K562 (cell line): ENCODE results near the gene METAP2. TPM values are rescaled to one million over a fixed set of nuclear protein-coding genes. Genes with fewer than 3 reads are reported as not detected.

Experiments used
- CREBBP ChIP-seq: IDR thresholded peaks from one replicate; pipeline ENCODE4 v1.6.1; 2012; ENCODE audit warnings: low read depth, mild to moderate bottlenecking, control low read depth, inconsistent platforms, low read length
- JUND ChIP-seq, 2 experiments: IDR thresholded peaks; 2 replicates in 1 of 2; 3 replicates in 1 of 2; pipeline ENCODE4 v1.6.1; 2011; ENCODE audit warnings: borderline replicate concordance in 2 of 2, low read depth in 2 of 2, low read length in 2 of 2, improper control_type of control experiment in 1 of 2, missing biosample characterization in 1 of 2, missing genetic modification characterization in 1 of 2, missing genetic modification reagents in 1 of 2
- KAT2B ChIP-seq: IDR thresholded peaks from one replicate; pipeline ENCODE4 v1.6.1; 2012; ENCODE audit warnings: low read depth, mild to moderate bottlenecking, control low read depth, inconsistent platforms, low read length, moderate library complexity
- MAFK ChIP-seq: IDR thresholded peaks from 2 replicates; pipeline ENCODE4 v1.6.1; 2011; ENCODE audit warnings: low read length, improper control_type of control experiment
- NONO ChIP-seq, 2 experiments: fragments of 200-400 bp in 1 of 2; fragments of 450-650 bp in 1 of 2; formaldehyde crosslinking in 1 of 2; IDR thresholded peaks; 2 replicates each; pipeline ENCODE4 v1.6.1; 2017; ENCODE audit warnings: low read depth in 2 of 2, mild to moderate bottlenecking in 2 of 2, moderate library complexity in 2 of 2, low read length in 1 of 2
- RBM34 ChIP-seq: fragments of 200-400 bp; formaldehyde crosslinking; IDR thresholded peaks from 2 replicates; pipeline ENCODE4 v1.6.1; 2018; ENCODE audit warnings: low read length, borderline replicate concordance; ENCODE audit not compliant: insufficient read depth
- RNF219 ChIP-seq: fragments of 250-450 bp; sonication (Bioruptor Pico); IDR thresholded peaks from 2 replicates; pipeline ENCODE4 v1.5.0; 2022; ENCODE audit warnings: mild to moderate bottlenecking
- SUPT5H ChIP-seq: fragments of 450-650 bp; IDR thresholded peaks from 2 replicates; pipeline ENCODE4 v1.6.1; 2016
- TAF9B ChIP-seq: fragments of 450-650 bp; IDR thresholded peaks from 2 replicates; pipeline ENCODE4 v1.6.1; 2018; ENCODE audit warnings: mild to moderate bottlenecking; ENCODE audit not compliant: partially characterized antibody
- ZNF445 ChIP-seq: fragments of 250-450 bp; sonication (Bioruptor Pico); IDR thresholded peaks from 2 replicates; pipeline ENCODE4 v1.4.0; 2020; ENCODE audit warnings: low read depth, mild to moderate bottlenecking, moderate library complexity
- ZNF586 ChIP-seq: fragments of 450-650 bp; formaldehyde crosslinking; conservative IDR thresholded peaks from 2 replicates; pipeline ENCODE4 v1.4.0; 2020; ENCODE audit warnings: mild to moderate bottlenecking, moderate library complexity
- ZNF707 ChIP-seq: fragments of 250-450 bp; sonication (Bioruptor Pico); conservative IDR thresholded peaks from 2 replicates; pipeline ENCODE4 v1.8.0; 2022; ENCODE audit warnings: inconsistent platforms, mild to moderate bottlenecking, moderate library complexity
- polyA plus RNA-seq, 8 experiments: library from polyadenylated mRNA; depleted of rRNA in 4 of 8; stranded (reverse) in 5 of 8; unstranded in 3 of 8; fragments of >200 nt; fragmentation: Nextera tagmentation in 2 of 8; fragmentation: Illumina TruSeq in 1 of 8; extraction: Ambion mirVana in 2 of 8; extraction: Trizol in 1 of 8; gene quantifications; 2 replicates each; pipeline versions ENCODE4 v1.2.1 to v1.2.3, GENCODE V29; 2011 to 2014; ENCODE audit warnings: inconsistent platforms in 1 of 8, missing spikeins in 1 of 8
- total RNA-seq, 7 experiments: library from RNA; depleted of rRNA in 6 of 7; stranded (reverse); fragments of >200 nt in 6 of 7; fragmentation: Illumina TruSeq in 2 of 7; extraction: Trizol in 2 of 7; gene quantifications; 2 replicates each; pipeline versions ENCODE4 v1.2.1 to v1.2.3, GENCODE V29; 2011 to 2021; ENCODE audit warnings: low replicate concordance in 1 of 7
- TF ChIP-seq, protein P1 (sequence below): fragments of 450-650 bp; IDR thresholded peaks from 2 replicates; pipeline ENCODE4 v1.6.1; 2016; ENCODE audit warnings: borderline replicate concordance
- TF ChIP-seq, protein P2 (sequence below): sonication (generic); formaldehyde crosslinking; IDR thresholded peaks from 2 replicates; pipeline ENCODE4 v1.8.0; 2023; ENCODE audit warnings: mild to moderate bottlenecking, missing genetic modification reagents
- TF ChIP-seq, protein P3 (sequence below): sonication (generic); formaldehyde crosslinking; IDR thresholded peaks from 2 replicates; pipeline ENCODE4 v1.8.0; 2023; ENCODE audit warnings: mild to moderate bottlenecking, missing genetic modification reagents
- TF ChIP-seq, protein P4 (sequence below): fragments of 250-450 bp; sonication (Bioruptor Pico); IDR thresholded peaks from 2 replicates; pipeline ENCODE4 v1.6.1; 2021; ENCODE audit warnings: mild to moderate bottlenecking

Gene METAP2
- total and polyA plus RNA-seq, 9 of the 15 experiments (the other 6 are each of a cell fraction or from before 2014, with no cell fraction given) = 75.5 to 205 (median 164) TPM

- no peak for TF ChIP-seq RNF219 (CRISPR knock-in tag)
- TF ChIP-seq, protein P1, sequence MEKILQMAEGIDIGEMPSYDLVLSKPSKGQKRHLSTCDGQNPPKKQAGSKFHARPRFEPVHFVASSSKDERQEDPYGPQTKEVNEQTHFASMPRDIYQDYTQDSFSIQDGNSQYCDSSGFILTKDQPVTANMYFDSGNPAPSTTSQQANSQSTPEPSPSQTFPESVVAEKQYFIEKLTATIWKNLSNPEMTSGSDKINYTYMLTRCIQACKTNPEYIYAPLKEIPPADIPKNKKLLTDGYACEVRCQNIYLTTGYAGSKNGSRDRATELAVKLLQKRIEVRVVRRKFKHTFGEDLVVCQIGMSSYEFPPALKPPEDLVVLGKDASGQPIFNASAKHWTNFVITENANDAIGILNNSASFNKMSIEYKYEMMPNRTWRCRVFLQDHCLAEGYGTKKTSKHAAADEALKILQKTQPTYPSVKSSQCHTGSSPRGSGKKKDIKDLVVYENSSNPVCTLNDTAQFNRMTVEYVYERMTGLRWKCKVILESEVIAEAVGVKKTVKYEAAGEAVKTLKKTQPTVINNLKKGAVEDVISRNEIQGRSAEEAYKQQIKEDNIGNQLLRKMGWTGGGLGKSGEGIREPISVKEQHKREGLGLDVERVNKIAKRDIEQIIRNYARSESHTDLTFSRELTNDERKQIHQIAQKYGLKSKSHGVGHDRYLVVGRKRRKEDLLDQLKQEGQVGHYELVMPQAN = peak; percentile 46; the same call in 1 of the 2 replicates
- no peak for TF ChIP-seq CREBBP
- TF ChIP-seq NONO (IDR thresholded peaks at IDR 0.05; ENCODE audit: low read depth in 2 of 2, low read length in 1 of 2) = no peak
- TF ChIP-seq MAFK = 0 out of 2 replicates have a peak, but pooled peaks have one; percentile 2
- peak; percentile 99 for TF ChIP-seq SUPT5H
- TF ChIP-seq ZNF707 (CRISPR knock-in tag) = no peak
- TF ChIP-seq, protein P2, sequence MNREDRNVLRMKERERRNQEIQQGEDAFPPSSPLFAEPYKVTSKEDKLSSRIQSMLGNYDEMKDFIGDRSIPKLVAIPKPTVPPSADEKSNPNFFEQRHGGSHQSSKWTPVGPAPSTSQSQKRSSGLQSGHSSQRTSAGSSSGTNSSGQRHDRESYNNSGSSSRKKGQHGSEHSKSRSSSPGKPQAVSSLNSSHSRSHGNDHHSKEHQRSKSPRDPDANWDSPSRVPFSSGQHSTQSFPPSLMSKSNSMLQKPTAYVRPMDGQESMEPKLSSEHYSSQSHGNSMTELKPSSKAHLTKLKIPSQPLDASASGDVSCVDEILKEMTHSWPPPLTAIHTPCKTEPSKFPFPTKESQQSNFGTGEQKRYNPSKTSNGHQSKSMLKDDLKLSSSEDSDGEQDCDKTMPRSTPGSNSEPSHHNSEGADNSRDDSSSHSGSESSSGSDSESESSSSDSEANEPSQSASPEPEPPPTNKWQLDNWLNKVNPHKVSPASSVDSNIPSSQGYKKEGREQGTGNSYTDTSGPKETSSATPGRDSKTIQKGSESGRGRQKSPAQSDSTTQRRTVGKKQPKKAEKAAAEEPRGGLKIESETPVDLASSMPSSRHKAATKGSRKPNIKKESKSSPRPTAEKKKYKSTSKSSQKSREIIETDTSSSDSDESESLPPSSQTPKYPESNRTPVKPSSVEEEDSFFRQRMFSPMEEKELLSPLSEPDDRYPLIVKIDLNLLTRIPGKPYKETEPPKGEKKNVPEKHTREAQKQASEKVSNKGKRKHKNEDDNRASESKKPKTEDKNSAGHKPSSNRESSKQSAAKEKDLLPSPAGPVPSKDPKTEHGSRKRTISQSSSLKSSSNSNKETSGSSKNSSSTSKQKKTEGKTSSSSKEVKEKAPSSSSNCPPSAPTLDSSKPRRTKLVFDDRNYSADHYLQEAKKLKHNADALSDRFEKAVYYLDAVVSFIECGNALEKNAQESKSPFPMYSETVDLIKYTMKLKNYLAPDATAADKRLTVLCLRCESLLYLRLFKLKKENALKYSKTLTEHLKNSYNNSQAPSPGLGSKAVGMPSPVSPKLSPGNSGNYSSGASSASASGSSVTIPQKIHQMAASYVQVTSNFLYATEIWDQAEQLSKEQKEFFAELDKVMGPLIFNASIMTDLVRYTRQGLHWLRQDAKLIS (CRISPR knock-in tag) = no peak
- no peak for TF ChIP-seq ZNF445 (CRISPR knock-in tag)
- TF ChIP-seq, protein P3, sequence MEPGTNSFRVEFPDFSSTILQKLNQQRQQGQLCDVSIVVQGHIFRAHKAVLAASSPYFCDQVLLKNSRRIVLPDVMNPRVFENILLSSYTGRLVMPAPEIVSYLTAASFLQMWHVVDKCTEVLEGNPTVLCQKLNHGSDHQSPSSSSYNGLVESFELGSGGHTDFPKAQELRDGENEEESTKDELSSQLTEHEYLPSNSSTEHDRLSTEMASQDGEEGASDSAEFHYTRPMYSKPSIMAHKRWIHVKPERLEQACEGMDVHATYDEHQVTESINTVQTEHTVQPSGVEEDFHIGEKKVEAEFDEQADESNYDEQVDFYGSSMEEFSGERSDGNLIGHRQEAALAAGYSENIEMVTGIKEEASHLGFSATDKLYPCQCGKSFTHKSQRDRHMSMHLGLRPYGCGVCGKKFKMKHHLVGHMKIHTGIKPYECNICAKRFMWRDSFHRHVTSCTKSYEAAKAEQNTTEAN (CRISPR knock-in tag) = no peak
- TF ChIP-seq, protein P4, sequence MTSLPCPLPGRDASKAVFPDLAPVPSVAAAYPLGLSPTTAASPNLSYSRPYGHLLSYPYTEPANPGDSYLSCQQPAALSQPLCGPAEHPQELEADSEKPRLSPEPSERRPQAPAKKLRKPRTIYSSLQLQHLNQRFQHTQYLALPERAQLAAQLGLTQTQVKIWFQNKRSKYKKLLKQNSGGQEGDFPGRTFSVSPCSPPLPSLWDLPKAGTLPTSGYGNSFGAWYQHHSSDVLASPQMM (CRISPR knock-in tag) = no peak
- TF ChIP-seq RBM34 = no peak
- TF ChIP-seq JUND (IDR thresholded peaks at IDR 0.05; ENCODE audit: borderline replicate concordance, low read depth, low read length) = peak; percentile 66
- no peak; the same call in 2 of the 3 replicates for TF ChIP-seq JUND (tag; IDR thresholded peaks at IDR 0.05; ENCODE audit: borderline replicate concordance, low read depth, low read length)
- no peak for TF ChIP-seq ZNF586 (CRISPR knock-in tag)
- TF ChIP-seq TAF9B = peak; percentile 96
- no peak for TF ChIP-seq KAT2B
Measured at GRCh38 chr12:95473884-95474659, at the start of gene METAP2 (continued).
